ENCODE data around the gene DGLUCY. TPM values are rescaled to one million over a fixed set of nuclear protein-coding genes. Genes with fewer than 3 reads are reported as not detected.
A peak's percentile ranks its signal among the peaks of the same experiment; 100 is the strongest.

Gene DGLUCY, protein sequence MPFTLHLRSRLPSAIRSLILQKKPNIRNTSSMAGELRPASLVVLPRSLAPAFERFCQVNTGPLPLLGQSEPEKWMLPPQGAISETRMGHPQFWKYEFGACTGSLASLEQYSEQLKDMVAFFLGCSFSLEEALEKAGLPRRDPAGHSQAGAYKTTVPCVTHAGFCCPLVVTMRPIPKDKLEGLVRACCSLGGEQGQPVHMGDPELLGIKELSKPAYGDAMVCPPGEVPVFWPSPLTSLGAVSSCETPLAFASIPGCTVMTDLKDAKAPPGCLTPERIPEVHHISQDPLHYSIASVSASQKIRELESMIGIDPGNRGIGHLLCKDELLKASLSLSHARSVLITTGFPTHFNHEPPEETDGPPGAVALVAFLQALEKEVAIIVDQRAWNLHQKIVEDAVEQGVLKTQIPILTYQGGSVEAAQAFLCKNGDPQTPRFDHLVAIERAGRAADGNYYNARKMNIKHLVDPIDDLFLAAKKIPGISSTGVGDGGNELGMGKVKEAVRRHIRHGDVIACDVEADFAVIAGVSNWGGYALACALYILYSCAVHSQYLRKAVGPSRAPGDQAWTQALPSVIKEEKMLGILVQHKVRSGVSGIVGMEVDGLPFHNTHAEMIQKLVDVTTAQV
- polyA plus RNA-seq (2011; rRNA removed), result 22.1 and 24.1 TPM in 2 replicates
- polyA minus RNA-seq (2011; rRNA and poly(A)+ RNA removed), result 36.1 and 36.5 TPM in 2 replicates

DNA sequence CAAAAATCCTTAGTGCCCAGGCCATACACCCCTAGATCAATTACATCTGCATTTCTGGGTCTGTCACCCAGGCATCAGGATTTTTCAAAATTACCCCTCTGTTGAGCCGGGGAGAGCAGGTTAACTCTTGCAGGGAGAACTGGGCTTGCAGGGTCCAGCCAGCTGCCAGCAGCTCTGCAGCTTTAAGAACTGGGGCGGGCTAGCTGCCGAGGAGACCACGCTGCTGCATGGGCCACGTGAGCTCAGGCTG is at the start of gene DGLUCY:
TSS of gene DGLUCY (plus strand) at position 245 of the 250 bp plus-strand sequence. CDS start 46,222 bp downstream, outside the sequence.
- DNase-seq (ENCODE audit: low read depth, low spot score), result peak; percentile 48
- ChIA-PET POLR2A (interaction anchor here (0.7 to 1.6 kb wide), 4 partner anchors 9 to 63 kb away, joined by 3 to 10 read pairs (median 3); partner anchors contain the start of gene RPS6KA5), CTCF (interaction anchor here (0.7 to 2.7 kb wide), 5 partner anchors 25 to 61 kb away, joined by 3 to 10 read pairs (median 3); partner anchors contain the start of gene RPS6KA5)
- H3K27me3 ChIP-seq (ENCODE audit: control insufficient read depth, insufficient read depth, low read length), result no peaks in the 10 kb centered on the region
- TF ChIP-seq, protein P1, sequence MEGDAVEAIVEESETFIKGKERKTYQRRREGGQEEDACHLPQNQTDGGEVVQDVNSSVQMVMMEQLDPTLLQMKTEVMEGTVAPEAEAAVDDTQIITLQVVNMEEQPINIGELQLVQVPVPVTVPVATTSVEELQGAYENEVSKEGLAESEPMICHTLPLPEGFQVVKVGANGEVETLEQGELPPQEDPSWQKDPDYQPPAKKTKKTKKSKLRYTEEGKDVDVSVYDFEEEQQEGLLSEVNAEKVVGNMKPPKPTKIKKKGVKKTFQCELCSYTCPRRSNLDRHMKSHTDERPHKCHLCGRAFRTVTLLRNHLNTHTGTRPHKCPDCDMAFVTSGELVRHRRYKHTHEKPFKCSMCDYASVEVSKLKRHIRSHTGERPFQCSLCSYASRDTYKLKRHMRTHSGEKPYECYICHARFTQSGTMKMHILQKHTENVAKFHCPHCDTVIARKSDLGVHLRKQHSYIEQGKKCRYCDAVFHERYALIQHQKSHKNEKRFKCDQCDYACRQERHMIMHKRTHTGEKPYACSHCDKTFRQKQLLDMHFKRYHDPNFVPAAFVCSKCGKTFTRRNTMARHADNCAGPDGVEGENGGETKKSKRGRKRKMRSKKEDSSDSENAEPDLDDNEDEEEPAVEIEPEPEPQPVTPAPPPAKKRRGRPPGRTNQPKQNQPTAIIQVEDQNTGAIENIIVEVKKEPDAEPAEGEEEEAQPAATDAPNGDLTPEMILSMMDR (IDR thresholded peaks at IDR 0.05; ENCODE audit: low read depth, low read length), result no peak
- H3K27ac ChIP-seq (ENCODE audit: low read depth, low read length), result peak within 1 kb of the TSS; percentile 61
- H3K9me3 ChIP-seq (ENCODE audit: control insufficient read depth, insufficient read depth, low read length), result no peaks in the 10 kb centered on the region
- peak within 1 kb of the TSS; percentile 73 for H3K4me3 ChIP-seq (ENCODE audit: low read depth, low read length)

DNA sequence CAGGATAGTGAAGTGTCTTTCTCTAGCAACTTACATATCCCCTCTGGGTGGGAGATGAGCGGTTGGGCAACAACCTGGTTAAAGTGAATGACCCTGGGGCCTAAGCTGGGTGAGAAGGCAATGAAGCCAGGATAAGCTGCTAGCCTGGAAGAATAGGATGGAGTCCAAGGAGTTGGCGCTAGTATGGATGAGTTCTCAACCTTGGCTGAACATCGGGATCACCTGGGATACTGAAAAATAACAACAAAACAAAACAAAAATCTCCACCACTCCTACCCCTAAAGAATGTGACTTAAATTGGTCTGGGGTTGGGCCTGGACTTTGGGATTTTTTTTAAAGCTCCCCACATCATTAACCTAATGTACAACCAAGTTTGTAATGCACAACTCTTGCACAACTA is 48.6 kb upstream of the DGLUCY start:
- Histone ChIP-seq H3K4me3 (ENCODE audit: low read depth, low read length) (no peak overlapping the region), H3K27me3 (ENCODE audit: control insufficient read depth, insufficient read depth, low read length) (peaks cover 2% of the 10 kb centered on the region), H3K9me3 (ENCODE audit: control insufficient read depth, insufficient read depth, low read length) (no peaks in the 10 kb centered on the region), H3K27ac (ENCODE audit: low read depth, low read length) (no peak overlapping the region)
- no peak for DNase-seq (ENCODE audit: low read depth, low spot score)
- CTCF ChIA-PET, result interaction anchor here (1.2 to 2.9 kb wide), 2 partner anchors 108 to 112 kb away, joined by 4 to 11 read pairs; no protein-coding TSS in a partner anchor
- TF ChIP-seq, protein P1 (IDR thresholded peaks at IDR 0.05; ENCODE audit: low read depth, low read length), result no peak
- POLR2A ChIA-PET, result no interaction called here

DNA sequence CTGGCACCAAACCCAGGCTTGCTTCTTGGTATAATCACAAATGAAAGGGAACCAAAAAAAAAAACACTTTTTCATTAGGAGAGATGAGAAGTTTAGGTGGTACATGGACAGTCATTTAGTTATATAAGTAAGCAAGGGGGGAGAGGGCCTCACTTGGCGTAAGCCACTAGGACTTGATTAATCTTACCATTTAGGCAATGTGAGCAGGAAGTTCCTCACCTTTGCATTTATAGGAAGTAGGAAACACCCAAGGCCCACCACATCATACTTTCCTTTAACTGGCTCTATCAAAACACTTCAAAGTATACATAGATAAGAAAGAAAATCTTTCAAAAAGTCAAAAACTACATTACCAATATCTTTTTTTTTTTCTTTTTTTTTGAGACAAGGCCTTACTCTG is 46.7 kb upstream of the DGLUCY start:
- H3K27ac ChIP-seq (ENCODE audit: low read depth, low read length), result no peak overlapping the region
- H3K9me3 ChIP-seq (ENCODE audit: control insufficient read depth, insufficient read depth, low read length), result no peaks in the 10 kb centered on the region
- H3K27me3 ChIP-seq (ENCODE audit: control insufficient read depth, insufficient read depth, low read length), result peaks cover 2% of the 10 kb centered on the region
- TF ChIP-seq, protein P1 (IDR thresholded peaks at IDR 0.05; ENCODE audit: low read depth, low read length), result no peak
- CTCF ChIA-PET, result no interaction called here
- no peak overlapping the region for H3K4me3 ChIP-seq (ENCODE audit: low read depth, low read length)
- no peak for DNase-seq (ENCODE audit: low read depth, low spot score)
- POLR2A ChIA-PET, result no interaction called here

DNA sequence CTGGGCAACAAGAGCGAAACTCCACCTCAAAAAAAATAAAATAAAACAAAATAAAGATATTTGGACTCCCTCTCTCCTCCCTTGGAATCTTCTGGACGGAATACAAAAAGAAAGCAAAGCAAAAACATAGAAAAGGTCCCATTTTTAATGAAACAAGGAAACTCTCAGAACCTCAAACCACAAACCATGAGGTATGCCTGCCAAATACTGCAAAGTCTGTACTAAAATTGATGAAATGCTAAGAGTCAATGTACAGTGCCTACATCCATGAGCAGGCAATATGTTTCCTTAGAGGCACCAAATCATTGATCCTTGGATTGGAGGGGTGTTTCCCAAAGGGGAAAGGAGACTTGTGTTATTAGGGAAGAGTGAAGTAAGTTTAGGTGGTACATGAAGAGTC is 45.2 kb upstream of the DGLUCY start:
- ChIA-PET CTCF (no interaction called here), POLR2A (no interaction called here)
- Histone ChIP-seq H3K27me3 (ENCODE audit: control insufficient read depth, insufficient read depth, low read length) (peaks cover 2% of the 10 kb centered on the region), H3K4me3 (ENCODE audit: low read depth, low read length) (no peak overlapping the region), H3K9me3 (ENCODE audit: control insufficient read depth, insufficient read depth, low read length) (no peaks in the 10 kb centered on the region), H3K27ac (ENCODE audit: low read depth, low read length) (no peak overlapping the region)
- no peak for DNase-seq (ENCODE audit: low read depth, low spot score)
- TF ChIP-seq, protein P1 (IDR thresholded peaks at IDR 0.05; ENCODE audit: low read depth, low read length), result no peak

DNA sequence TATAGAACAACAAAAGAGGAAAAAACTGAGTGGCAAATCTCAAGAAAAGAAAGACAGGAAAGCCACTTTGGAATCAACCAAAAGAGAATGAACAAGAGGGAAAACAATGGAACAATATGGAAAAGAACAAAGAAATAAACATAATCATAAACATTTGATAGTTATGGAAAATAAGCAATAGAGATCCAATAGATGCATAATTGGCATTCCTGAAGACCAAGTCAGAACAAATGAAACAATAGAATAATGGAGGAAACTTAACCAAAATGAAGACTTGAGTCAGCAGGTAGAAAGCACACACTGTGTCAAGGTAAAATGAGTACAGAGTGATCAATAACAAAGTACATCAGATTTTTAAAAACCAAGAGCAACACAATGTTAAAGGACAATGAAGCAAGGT is 43.3 kb upstream of the DGLUCY start:
- TF ChIP-seq, protein P1 (IDR thresholded peaks at IDR 0.05; ENCODE audit: low read depth, low read length), result no peak
- no peaks in the 10 kb centered on the region for H3K9me3 ChIP-seq (ENCODE audit: control insufficient read depth, insufficient read depth, low read length)
- H3K4me3 ChIP-seq (ENCODE audit: low read depth, low read length), result no peak overlapping the region
- ChIA-PET POLR2A (no interaction called here), CTCF (interaction anchor here (1.6 kb wide), 1 partner anchor 103 kb away, joined by 8 read pairs; no protein-coding TSS in a partner anchor)
- peaks cover 2% of the 10 kb centered on the region for H3K27me3 ChIP-seq (ENCODE audit: control insufficient read depth, insufficient read depth, low read length)
- no peak overlapping the region for H3K27ac ChIP-seq (ENCODE audit: low read depth, low read length)
- DNase-seq (ENCODE audit: low read depth, low spot score), result no peak
